Measurements from ENCODE around the gene FOXG1. TPM values are rescaled to one million over a fixed set of nuclear protein-coding genes. Genes with fewer than 3 reads are reported as not detected.

FOXG1 gene
- total RNA-seq, 1 experiment from 2014 or later = not detected

- H3K9ac ChIP-seq (ENCODE audit: low read length) = no peak overlapping the region
- H3K9me2 ChIP-seq (replicated peaks; ENCODE audit: low read length) = no peaks in the 10 kb centered on the region
- H3K4me3 ChIP-seq (ENCODE audit: low read length) = no peak overlapping the region
- H3F3A ChIP-seq (ENCODE audit: low read length, unreplicated experiment) = no peaks in the 10 kb centered on the region
- intact Hi-C loops (cut with micrococcal nuclease) = no loop called here
- peaks cover 98% of the 10 kb centered on the region for H3K27me3 ChIP-seq (ENCODE audit: low read length)
- no peaks in the 10 kb centered on the region for H3K9me3 ChIP-seq (ENCODE audit: low read length)
- no peak overlapping the region for H3K27ac ChIP-seq (ENCODE audit: low read length)
- H4K20me1 ChIP-seq (ENCODE audit: low read length) = 0 out of 2 replicates have a peak, but pooled peaks cover 7% of the 10 kb centered on the region
- DNase-seq = no peak
- H3K4me2 ChIP-seq (ENCODE audit: low read length) = no peak overlapping the region
- no peak overlapping the region for H2AFZ ChIP-seq (ENCODE audit: low read length)
- no peaks in the 10 kb centered on the region for H3K79me2 ChIP-seq (ENCODE audit: low read length)
- ATAC-seq = no peak
- H3K36me3 ChIP-seq (ENCODE audit: low read depth, low read length) = no peaks in the 10 kb centered on the region
- CTCF ChIA-PET = interaction anchor here (0.6 kb wide), 1 partner anchor 10 kb away, joined by 5 read pairs; no protein-coding TSS in a partner anchor
- H3K4me1 ChIP-seq (ENCODE audit: insufficient read depth, low read length) = peaks cover 4% of the 10 kb centered on the region; the same call in 1 of the 2 replicates
- no TSS peak for BruUV-seq (replicated peaks)
- POLR2A ChIA-PET (ENCODE audit: unreplicated experiment) = no interaction called here
- no peak for TF ChIP-seq EZH2 (IDR thresholded peaks at IDR 0.05; ENCODE audit: low read length, unreplicated experiment)
- no peak for TF ChIP-seq EZH2phosphoT487 (IDR thresholded peaks at IDR 0.05; ENCODE audit: borderline replicate concordance, low read length)
Measured at GRCh38 chr14:28760431-28760996, 6.1 kb upstream of the FOXG1 start.

GRCh38 chr14:28761438-28762291 lies 4.9 kb upstream of the FOXG1 start:
- DNase-seq (no peak), ATAC-seq (no peak)
- no peaks in the 10 kb centered on the region for H3K36me3 ChIP-seq (ENCODE audit: low read depth, low read length)
- H3K27me3 ChIP-seq (ENCODE audit: low read length) = peaks cover 90% of the 10 kb centered on the region
- H3K4me1 ChIP-seq (ENCODE audit: insufficient read depth, low read length) = peaks cover 4% of the 10 kb centered on the region; the same call in 1 of the 2 replicates
- no peak overlapping the region for H3K4me3 ChIP-seq (ENCODE audit: low read length)
- TF ChIP-seq CTCF (conservative IDR thresholded peaks at IDR 0.05; ENCODE audit: low read depth, low read length) (no peak), EZH2phosphoT487 (IDR thresholded peaks at IDR 0.05; ENCODE audit: borderline replicate concordance, low read length) (no peak), EZH2 (IDR thresholded peaks at IDR 0.05; ENCODE audit: low read length, unreplicated experiment) (no peak)
- CTCF ChIA-PET = no interaction called here
- no peaks in the 10 kb centered on the region for H3F3A ChIP-seq (ENCODE audit: low read length, unreplicated experiment)
- H3K9me2 ChIP-seq (replicated peaks; ENCODE audit: low read length) = no peaks in the 10 kb centered on the region
- H3K9ac ChIP-seq (ENCODE audit: low read length) = no peak overlapping the region
- H3K4me2 ChIP-seq (ENCODE audit: low read length) = no peak overlapping the region
- no peaks in the 10 kb centered on the region for H3K9me3 ChIP-seq (ENCODE audit: low read length)
- H4K20me1 ChIP-seq (ENCODE audit: low read length) = 0 out of 2 replicates have a peak, but pooled peaks cover 4% of the 10 kb centered on the region
- no TSS peak for BruUV-seq (replicated peaks)
- H3K27ac ChIP-seq (ENCODE audit: low read length) = no peak overlapping the region
- H2AFZ ChIP-seq (ENCODE audit: low read length) = no peak overlapping the region
- intact Hi-C loops (cut with micrococcal nuclease) = no loop called here
- no peaks in the 10 kb centered on the region for H3K79me2 ChIP-seq (ENCODE audit: low read length)
- POLR2A ChIA-PET (ENCODE audit: unreplicated experiment) = no interaction called here

DNA sequence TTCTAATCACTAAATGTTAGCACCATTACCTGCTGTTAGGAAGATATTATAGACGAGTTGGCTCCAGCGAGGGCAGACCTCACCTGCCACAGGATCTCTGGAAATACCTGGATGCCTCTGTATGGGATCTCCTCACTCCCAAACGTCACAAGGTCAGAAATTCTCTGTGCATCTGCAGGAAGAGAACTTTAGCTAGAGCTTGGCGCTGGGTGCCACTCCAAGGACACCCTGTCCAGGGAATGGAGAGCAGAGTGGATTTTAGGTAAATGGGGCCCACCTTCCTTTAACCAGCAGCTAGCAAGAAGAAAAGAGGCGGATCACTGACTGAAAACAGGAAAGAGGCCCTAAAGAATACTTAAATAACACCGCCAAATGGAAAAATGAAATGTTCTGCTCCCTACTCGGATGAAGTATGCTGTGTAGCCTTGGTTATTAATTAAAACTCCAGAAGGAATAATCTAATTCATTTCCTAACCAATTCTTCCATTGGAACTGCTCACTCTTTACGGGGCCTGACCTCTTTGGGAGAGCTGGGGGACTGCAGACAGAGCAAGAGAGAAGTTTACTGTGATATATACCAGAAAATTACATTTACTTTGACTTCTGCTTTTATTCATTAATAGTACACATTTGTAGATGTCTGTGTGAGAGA lies 4.2 kb upstream of the FOXG1 start:
- no peaks in the 10 kb centered on the region for H3K36me3 ChIP-seq (ENCODE audit: low read depth, low read length)
- H3F3A ChIP-seq (ENCODE audit: low read length, unreplicated experiment) = no peaks in the 10 kb centered on the region
- H3K9me2 ChIP-seq (replicated peaks; ENCODE audit: low read length) = no peaks in the 10 kb centered on the region
- TF ChIP-seq EZH2phosphoT487 (IDR thresholded peaks at IDR 0.05; ENCODE audit: borderline replicate concordance, low read length) = no peak
- no peak for TF ChIP-seq EZH2 (IDR thresholded peaks at IDR 0.05; ENCODE audit: low read length, unreplicated experiment)
- no peak for TF ChIP-seq CTCF (conservative IDR thresholded peaks at IDR 0.05; ENCODE audit: low read depth, low read length)
- ATAC-seq = no peak
- no peaks in the 10 kb centered on the region for H3K4me1 ChIP-seq (ENCODE audit: insufficient read depth, low read length)
- no peak overlapping the region for H2AFZ ChIP-seq (ENCODE audit: low read length)
- no peak overlapping the region for H3K27ac ChIP-seq (ENCODE audit: low read length)
- H4K20me1 ChIP-seq (ENCODE audit: low read length) = no peaks in the 10 kb centered on the region
- POLR2A ChIA-PET (ENCODE audit: unreplicated experiment) = no interaction called here
- BruUV-seq (replicated peaks) = no TSS peak
- CTCF ChIA-PET = no interaction called here
- H3K79me2 ChIP-seq (ENCODE audit: low read length) = no peaks in the 10 kb centered on the region
- no peak overlapping the region for H3K4me2 ChIP-seq (ENCODE audit: low read length)
- no peaks in the 10 kb centered on the region for H3K9me3 ChIP-seq (ENCODE audit: low read length)
- no peak overlapping the region for H3K4me3 ChIP-seq (ENCODE audit: low read length)
- no peak overlapping the region for H3K9ac ChIP-seq (ENCODE audit: low read length)
- DNase-seq = no peak
- intact Hi-C loops (cut with micrococcal nuclease) = no loop called here
- H3K27me3 ChIP-seq (ENCODE audit: low read length) = peaks cover 83% of the 10 kb centered on the region

All from PC-3 (cell line).